Hepatocyte (in vitro differentiated cells): ENCODE data around the gene CMTM8. TPM values are rescaled to one million over a fixed set of nuclear protein-coding genes. Genes with fewer than 3 reads are reported as not detected.

ENCODE experiments used
- DNase-seq: peaks from one replicate; pipeline ENCODE4 v3.0.0-alpha.2; 2016; ENCODE audit warnings: low spot score
- H2AFZ ChIP-seq: fragments of 200-600 bp; sonication (generic); 2 replicates; pipeline ENCODE4 v1.6.0; 2016; ENCODE audit warnings: antibody characterized with exemption, mild to moderate bottlenecking
- H3K27ac ChIP-seq: fragments of 200-600 bp; sonication (generic); 2 replicates; pipeline ENCODE4 v1.5.1; 2016; ENCODE audit warnings: mild to moderate bottlenecking
- H3K27me3 ChIP-seq: fragments of 200-600 bp; sonication (generic); 2 replicates; pipeline ENCODE4 v1.6.1; 2016
- H3K36me3 ChIP-seq: fragments of 200-600 bp; sonication (generic); replicated peaks from 2 replicates; pipeline ENCODE4 v1.5.1; 2016; ENCODE audit warnings: low read depth; ENCODE audit not compliant: insufficient read depth
- H3K4me1 ChIP-seq: fragments of 200-600 bp; sonication (generic); 2 replicates; pipeline ENCODE4 v1.5.1; 2016; ENCODE audit warnings: mild to moderate bottlenecking, moderate library complexity; ENCODE audit not compliant: insufficient read depth
- H3K4me2 ChIP-seq: fragments of 200-600 bp; sonication (generic); 2 replicates; pipeline ENCODE4 v1.6.0; 2016
- H3K4me3 ChIP-seq: fragments of 200-600 bp; sonication (generic); 2 replicates; pipeline ENCODE4 v1.5.1; 2016; ENCODE audit warnings: mild to moderate bottlenecking
- H3K79me2 ChIP-seq: fragments of 200-600 bp; sonication (generic); 2 replicates; pipeline ENCODE4 v1.6.0; 2017; ENCODE audit warnings: mild to moderate bottlenecking
- H3K9me2 ChIP-seq: fragments of 200-600 bp; sonication (generic); replicated peaks from 2 replicates; pipeline ENCODE4 v1.6.0; 2017; ENCODE audit warnings: mild to moderate bottlenecking; ENCODE audit not compliant: insufficient read depth
- H3K9me3 ChIP-seq: fragments of 200-600 bp; sonication (generic); 2 replicates; pipeline ENCODE4 v1.5.1; 2016; ENCODE audit warnings: low read depth, mild to moderate bottlenecking
- H4K20me1 ChIP-seq: fragments of 200-600 bp; sonication (generic); 2 replicates; pipeline ENCODE4 v1.6.0; 2016; ENCODE audit warnings: mild to moderate bottlenecking; ENCODE audit not compliant: insufficient read depth, poor library complexity, severe bottlenecking
- CTCF ChIP-seq: fragments of 200-600 bp; sonication (generic); IDR thresholded peaks from 2 replicates; pipeline ENCODE4 v1.5.1; 2016; ENCODE audit warnings: antibody characterized with exemption, mild to moderate bottlenecking; ENCODE audit not compliant: poor library complexity
- EZH2 ChIP-seq: fragments of 200-600 bp; sonication (generic); IDR thresholded peaks from 2 replicates; pipeline ENCODE4 v1.6.1; 2016; ENCODE audit warnings: antibody characterized with exemption, mild to moderate bottlenecking, borderline replicate concordance
- EZH2phosphoT487 ChIP-seq: fragments of 200-600 bp; sonication (generic); IDR thresholded peaks from one replicate; pipeline ENCODE4 v1.6.1; 2018; ENCODE audit warnings: antibody characterized with exemption, mild to moderate bottlenecking, low read depth, moderate library complexity; ENCODE audit not compliant: unreplicated experiment, severe bottlenecking
- WGBS: methylation state at CpG from one replicate; pipeline ENCODE4 v1.1.6; 2016; ENCODE audit warnings: low lambda C conversion rate; ENCODE audit errors: missing lambda C conversion rate; 5-methylcytosine and 5-hydroxymethylcytosine counted together
- polyA plus RNA-seq: library from polyadenylated mRNA; unstranded; fragments of >200 nt; fragmentation: Nextera tagmentation; extraction: Ambion mirVana; gene quantifications from 2 replicates; pipeline ENCODE4 v1.2.1, GENCODE V29; 2016
- total RNA-seq: library from RNA; depleted of rRNA; stranded (reverse); fragments of >200 nt; gene quantifications from 2 replicates; pipeline ENCODE4 v1.2.3, GENCODE V29; 2014

Gene CMTM8
- total and polyA plus RNA-seq, 2 experiments from 2014 or later = 20.7 to 34.1 TPM

- TF ChIP-seq EZH2phosphoT487 (no peak), CTCF (no peak), EZH2 (no peak)
- H3K9me2 ChIP-seq = no peaks in the 10 kb centered on the region
- H3K4me1 ChIP-seq = peaks cover 28% of the 10 kb centered on the region
These were observed 122.0 kb downstream of the CMTM8 start for GRCh38 chr3:32360493-32360827.

GRCh38 chr3:32366638-32367397 lies 128.3 kb downstream of the CMTM8 start:
- H3K4me2 ChIP-seq = no peak overlapping the region
- no peaks in the 10 kb centered on the region for H3K9me2 ChIP-seq

More at GRCh38 chr3:32360493-32360827, 122.0 kb downstream of the CMTM8 start:
- H3K4me2 ChIP-seq = no peak overlapping the region
- WGBS = 73% methylated on average over 4 of the region's 4 CpGs
- no peak overlapping the region for H2AFZ ChIP-seq
- H4K20me1 ChIP-seq = no peaks in the 10 kb centered on the region
- no peaks in the 10 kb centered on the region for H3K36me3 ChIP-seq
- no peaks in the 10 kb centered on the region for H3K9me3 ChIP-seq
- no peak overlapping the region for H3K4me3 ChIP-seq
- DNase-seq = no peak
- no peaks in the 10 kb centered on the region for H3K79me2 ChIP-seq
- H3K27me3 ChIP-seq = no peaks in the 10 kb centered on the region
- peak overlapping the region; percentile 65 for H3K27ac ChIP-seq

GRCh38 chr3:32367442-32367841 lies 129.0 kb downstream of the CMTM8 start:
- WGBS = 93% methylated on average over 8 of the region's 10 CpGs
- H3K4me1 ChIP-seq = peaks cover 6% of the 10 kb centered on the region
- no peaks in the 10 kb centered on the region for H3K9me2 ChIP-seq
- TF ChIP-seq EZH2phosphoT487 = no peak
- no peak for TF ChIP-seq CTCF
- no peak for TF ChIP-seq EZH2
- H3K36me3 ChIP-seq = no peaks in the 10 kb centered on the region
- H4K20me1 ChIP-seq = no peaks in the 10 kb centered on the region
- H3K4me3 ChIP-seq = no peak overlapping the region
- H3K27ac ChIP-seq = no peak overlapping the region
- no peak overlapping the region for H3K4me2 ChIP-seq
- no peaks in the 10 kb centered on the region for H3K9me3 ChIP-seq
- no peak for DNase-seq
- H3K79me2 ChIP-seq = no peaks in the 10 kb centered on the region
- no peaks in the 10 kb centered on the region for H3K27me3 ChIP-seq
- H2AFZ ChIP-seq = no peak overlapping the region

More at GRCh38 chr3:32366638-32367397, 128.3 kb downstream of the CMTM8 start:
- TF ChIP-seq EZH2 (no peak), CTCF (no peak), EZH2phosphoT487 (no peak)
- Histone ChIP-seq H3K36me3 (no peaks in the 10 kb centered on the region), H4K20me1 (no peaks in the 10 kb centered on the region), H3K79me2 (no peaks in the 10 kb centered on the region), H3K4me1 (peaks cover 6% of the 10 kb centered on the region), H3K27me3 (no peaks in the 10 kb centered on the region), H3K27ac (peak overlapping the region; percentile 48), H3K4me3 (no peak overlapping the region), H3K9me3 (no peaks in the 10 kb centered on the region), H2AFZ (no peak overlapping the region)
- WGBS = 62% methylated on average over 6 of the region's 6 CpGs
- DNase-seq = no peak
